ENCODE measurements around the gene ACSL6.

Gene ACSL6

DNA sequence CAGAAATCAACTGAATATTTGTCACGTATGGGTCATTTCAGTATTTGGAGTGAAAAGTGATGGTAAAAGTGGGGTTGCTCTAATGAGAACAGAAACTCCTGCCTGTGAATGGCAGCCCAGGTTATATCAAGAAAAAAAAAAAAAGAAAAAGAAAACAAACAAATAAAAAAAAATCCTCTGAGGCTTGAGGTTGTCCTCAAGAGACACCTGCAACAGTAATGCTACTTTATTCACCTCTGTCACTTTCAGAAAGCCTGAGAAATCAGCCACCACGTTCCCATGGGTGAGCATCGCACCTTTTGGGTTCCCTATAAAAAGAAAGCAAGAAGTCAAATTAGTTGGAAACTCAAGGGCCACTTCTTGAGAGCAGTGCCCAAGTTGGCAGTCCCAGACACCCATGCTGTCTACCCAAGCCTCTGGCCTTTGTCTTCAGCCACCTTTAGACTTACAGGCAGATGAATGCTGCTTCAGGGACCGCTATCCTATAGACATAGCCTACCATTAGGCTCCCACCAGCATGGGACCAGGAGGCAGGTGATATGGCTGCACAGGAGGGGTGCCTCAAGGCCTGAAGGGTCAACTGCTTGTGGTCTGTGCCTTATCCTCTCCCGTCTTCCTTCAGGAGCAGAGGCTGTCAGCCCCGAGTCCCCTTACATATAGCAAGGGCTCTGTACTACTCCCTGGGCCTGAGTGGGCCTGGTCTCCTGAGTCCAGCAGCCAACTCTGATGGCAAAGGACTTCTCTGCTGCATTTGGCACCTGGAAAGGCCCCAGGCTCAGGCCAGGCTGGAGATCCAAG, 34.8 kb downstream of the ACSL6 start:
- ChIA-PET POLR2A (no interaction called here), CTCF (no interaction called here)
- Histone ChIP-seq H3K27ac (ENCODE audit: extremely low read depth, low read depth, low read length) (no peak overlapping the region), H3K4me1 (ENCODE audit: control insufficient read depth, insufficient read depth, low read length) (no peaks in the 10 kb centered on the region), H3K4me3 (ENCODE audit: low read depth, low read length) (no peak overlapping the region), H3K36me3 (ENCODE audit: control insufficient read depth in 2 of 2, insufficient read depth in 1 of 2, low read length in 2 of 2) (no peaks in the 10 kb centered on the region), H3K9me3 (ENCODE audit: control insufficient read depth, insufficient read depth, low read depth, low read length) (no peaks in the 10 kb centered on the region)
- TF ChIP-seq ZNF626 (tag by site-specific recombination; IDR thresholded peaks at IDR 0.05) (no peak), ZNF366 (tag by site-specific recombination; conservative IDR thresholded peaks at IDR 0.05) (no peak), ZNF768 (tag by site-specific recombination; IDR thresholded peaks at IDR 0.05) (no peak), MEIS1 (CRISPR knock-in tag; IDR thresholded peaks at IDR 0.05; ENCODE audit: borderline replicate concordance) (no peak), ZNF843 (tag by site-specific recombination; IDR thresholded peaks at IDR 0.05) (no peak), ZNF692 (tag by site-specific recombination; IDR thresholded peaks at IDR 0.05) (no peak), WT1 (tag by site-specific recombination; IDR thresholded peaks at IDR 0.05) (no peak), ZNF169 (tag by site-specific recombination; IDR thresholded peaks at IDR 0.05) (no peak), SCRT2 (tag by site-specific recombination; IDR thresholded peaks at IDR 0.05) (no peak)

- H3K4me3 ChIP-seq (ENCODE audit: low read depth, low read length), result no peak overlapping the region
- no peaks in the 10 kb centered on the region for H3K36me3 ChIP-seq (ENCODE audit: control insufficient read depth in 2 of 2, insufficient read depth in 1 of 2, low read length in 2 of 2)
- ChIA-PET CTCF (no interaction called here), POLR2A (no interaction called here)
- no peaks in the 10 kb centered on the region for H3K9me3 ChIP-seq (ENCODE audit: control insufficient read depth, insufficient read depth, low read depth, low read length)
- no peak overlapping the region for H3K27ac ChIP-seq (ENCODE audit: extremely low read depth, low read depth, low read length)
- no peaks in the 10 kb centered on the region for H3K4me1 ChIP-seq (ENCODE audit: control insufficient read depth, insufficient read depth, low read length)
- TF ChIP-seq GLI2 (tag by site-specific recombination; IDR thresholded peaks at IDR 0.05; ENCODE audit: borderline replicate concordance, low read depth), result no peak
- TF ChIP-seq FEZF1 (tag by site-specific recombination; IDR thresholded peaks at IDR 0.05), result no peak
- no peak for TF ChIP-seq ZNF248 (tag by site-specific recombination; IDR thresholded peaks at IDR 0.05)
- TF ChIP-seq IKZF3 (tag by site-specific recombination; IDR thresholded peaks at IDR 0.05), result no peak
- TF ChIP-seq ZSCAN30 (tag by site-specific recombination; IDR thresholded peaks at IDR 0.05), result no peak
- TF ChIP-seq ZNF664 (tag by site-specific recombination; IDR thresholded peaks at IDR 0.05), result no peak
- no peak for TF ChIP-seq ZNF623 (tag by site-specific recombination; IDR thresholded peaks at IDR 0.05)
- TF ChIP-seq ZNF266 (tag by site-specific recombination; IDR thresholded peaks at IDR 0.05; ENCODE audit: low read depth), result no peak
- no peak for TF ChIP-seq ZNF354C (tag by site-specific recombination; IDR thresholded peaks at IDR 0.05; ENCODE audit: borderline replicate concordance, low read depth)
Measured at GRCh38 chr5:131974956-131975726, 36.3 kb downstream of the ACSL6 start.

DNA sequence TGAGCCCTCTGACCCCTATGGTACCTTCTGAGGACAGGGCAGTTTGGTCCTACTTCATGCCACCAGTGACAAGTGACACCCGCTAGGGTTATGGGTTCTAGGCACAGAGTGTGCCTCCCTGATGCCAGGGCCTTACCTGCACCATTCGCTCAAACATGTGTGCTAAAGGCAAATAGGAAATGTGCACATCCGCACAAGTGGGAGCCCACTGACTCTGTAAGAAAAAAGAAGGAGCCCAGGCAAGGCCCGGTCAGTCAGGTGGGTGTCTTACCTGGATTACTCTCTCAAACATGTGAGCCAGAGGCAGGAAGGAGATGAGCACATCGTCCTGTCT, 36.9 kb downstream of the ACSL6 start:
- H3K27ac ChIP-seq (ENCODE audit: extremely low read depth, low read depth, low read length), result no peak overlapping the region
- H3K36me3 ChIP-seq (ENCODE audit: control insufficient read depth in 2 of 2, insufficient read depth in 1 of 2, low read length in 2 of 2), result no peaks in the 10 kb centered on the region
- H3K4me1 ChIP-seq (ENCODE audit: control insufficient read depth, insufficient read depth, low read length), result no peaks in the 10 kb centered on the region
- POLR2A ChIA-PET, result no interaction called here
- no peak for TF ChIP-seq SP2 (tag by site-specific recombination; IDR thresholded peaks at IDR 0.05)
- no peak for TF ChIP-seq ZNF423 (tag by site-specific recombination; IDR thresholded peaks at IDR 0.05)
- TF ChIP-seq ZNF341 (tag by site-specific recombination; IDR thresholded peaks at IDR 0.05; ENCODE audit: low read depth), result no peak
- TF ChIP-seq, protein P1, sequence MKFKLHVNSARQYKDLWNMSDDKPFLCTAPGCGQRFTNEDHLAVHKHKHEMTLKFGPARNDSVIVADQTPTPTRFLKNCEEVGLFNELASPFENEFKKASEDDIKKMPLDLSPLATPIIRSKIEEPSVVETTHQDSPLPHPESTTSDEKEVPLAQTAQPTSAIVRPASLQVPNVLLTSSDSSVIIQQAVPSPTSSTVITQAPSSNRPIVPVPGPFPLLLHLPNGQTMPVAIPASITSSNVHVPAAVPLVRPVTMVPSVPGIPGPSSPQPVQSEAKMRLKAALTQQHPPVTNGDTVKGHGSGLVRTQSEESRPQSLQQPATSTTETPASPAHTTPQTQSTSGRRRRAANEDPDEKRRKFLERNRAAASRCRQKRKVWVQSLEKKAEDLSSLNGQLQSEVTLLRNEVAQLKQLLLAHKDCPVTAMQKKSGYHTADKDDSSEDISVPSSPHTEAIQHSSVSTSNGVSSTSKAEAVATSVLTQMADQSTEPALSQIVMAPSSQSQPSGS (tag by site-specific recombination; IDR thresholded peaks at IDR 0.05; ENCODE audit: low read depth), result no peak
- no peak for TF ChIP-seq ZNF621 (tag by site-specific recombination; IDR thresholded peaks at IDR 0.05)
- TF ChIP-seq ZNF585B (tag by site-specific recombination; IDR thresholded peaks at IDR 0.05), result no peak
- no peak for TF ChIP-seq ZNF768 (tag by site-specific recombination; IDR thresholded peaks at IDR 0.05)
- TF ChIP-seq, protein P2, sequence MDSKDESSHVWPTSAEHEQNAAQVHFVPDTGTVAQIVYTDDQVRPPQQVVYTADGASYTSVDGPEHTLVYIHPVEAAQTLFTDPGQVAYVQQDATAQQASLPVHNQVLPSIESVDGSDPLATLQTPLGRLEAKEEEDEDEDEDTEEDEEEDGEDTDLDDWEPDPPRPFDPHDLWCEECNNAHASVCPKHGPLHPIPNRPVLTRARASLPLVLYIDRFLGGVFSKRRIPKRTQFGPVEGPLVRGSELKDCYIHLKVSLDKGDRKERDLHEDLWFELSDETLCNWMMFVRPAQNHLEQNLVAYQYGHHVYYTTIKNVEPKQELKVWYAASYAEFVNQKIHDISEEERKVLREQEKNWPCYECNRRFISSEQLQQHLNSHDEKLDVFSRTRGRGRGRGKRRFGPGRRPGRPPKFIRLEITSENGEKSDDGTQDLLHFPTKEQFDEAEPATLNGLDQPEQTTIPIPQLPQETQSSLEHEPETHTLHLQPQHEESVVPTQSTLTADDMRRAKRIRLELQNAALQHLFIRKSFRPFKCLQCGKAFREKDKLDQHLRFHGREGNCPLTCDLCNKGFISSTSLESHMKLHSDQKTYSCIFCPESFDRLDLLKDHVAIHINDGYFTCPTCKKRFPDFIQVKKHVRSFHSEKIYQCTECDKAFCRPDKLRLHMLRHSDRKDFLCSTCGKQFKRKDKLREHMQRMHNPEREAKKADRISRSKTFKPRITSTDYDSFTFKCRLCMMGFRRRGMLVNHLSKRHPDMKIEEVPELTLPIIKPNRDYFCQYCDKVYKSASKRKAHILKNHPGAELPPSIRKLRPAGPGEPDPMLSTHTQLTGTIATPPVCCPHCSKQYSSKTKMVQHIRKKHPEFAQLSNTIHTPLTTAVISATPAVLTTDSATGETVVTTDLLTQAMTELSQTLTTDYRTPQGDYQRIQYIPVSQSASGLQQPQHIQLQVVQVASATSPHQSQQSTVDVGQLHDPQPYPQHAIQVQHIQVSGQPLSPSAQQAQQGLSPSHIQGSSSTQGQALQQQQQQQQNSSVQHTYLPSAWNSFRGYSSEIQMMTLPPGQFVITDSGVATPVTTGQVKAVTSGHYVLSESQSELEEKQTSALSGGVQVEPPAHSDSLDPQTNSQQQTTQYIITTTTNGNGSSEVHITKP (tag by site-specific recombination; IDR thresholded peaks at IDR 0.05), result no peak
- no peak for TF ChIP-seq HOXD13 (CRISPR knock-in tag; IDR thresholded peaks at IDR 0.05; ENCODE audit: borderline replicate concordance)
- H3K4me3 ChIP-seq (ENCODE audit: low read depth, low read length), result no peak overlapping the region
- CTCF ChIA-PET, result no interaction called here
- no peaks in the 10 kb centered on the region for H3K9me3 ChIP-seq (ENCODE audit: control insufficient read depth, insufficient read depth, low read depth, low read length)

Measured in HEK293 (cell line).